Measurements from ENCODE around the gene TMED7.
A peak's percentile ranks its signal among the peaks of the same experiment; 100 is the strongest.
"Not testable (repeated sequence)": the region's sequence is repeated elsewhere in the genome, so short reads cannot be mapped to it uniquely, and the experiment has no call there.

TMED7 gene

GRCh38 chr5:115657881-115658233, 32.0 kb upstream of the TMED7 start:
- DNase-seq (ENCODE audit: low read depth) = peak; percentile 83
- TF ChIP-seq CTCF (conservative IDR thresholded peaks at IDR 0.05; ENCODE audit: low read length) = no peak
- H3K4me3 ChIP-seq (ENCODE audit: low read length) = no peak overlapping the region

- no peak for DNase-seq (ENCODE audit: low read depth)
- H3K4me3 ChIP-seq (ENCODE audit: low read length) = no peak overlapping the region
- no peak for TF ChIP-seq CTCF (conservative IDR thresholded peaks at IDR 0.05; ENCODE audit: low read length)
Measured at GRCh38 chr5:115657125-115657880, 31.5 kb upstream of the TMED7 start.

- no peak for TF ChIP-seq CTCF (conservative IDR thresholded peaks at IDR 0.05; ENCODE audit: low read length)
- no peak overlapping the region for H3K4me3 ChIP-seq (ENCODE audit: low read length)
- DNase-seq (ENCODE audit: low read depth) = no peak
Measured at GRCh38 chr5:115656404-115656803, 30.6 kb upstream of the TMED7 start.

- TF ChIP-seq CTCF (conservative IDR thresholded peaks at IDR 0.05; ENCODE audit: low read length) = no peak
- no peak for DNase-seq (ENCODE audit: low read depth)
- H3K4me3 ChIP-seq (ENCODE audit: low read length) = no peak overlapping the region
Measured at GRCh38 chr5:115655994-115656393, 30.2 kb upstream of the TMED7 start.

- TF ChIP-seq CTCF (conservative IDR thresholded peaks at IDR 0.05; ENCODE audit: low read length) = no peak
- no peak for DNase-seq (ENCODE audit: low read depth)
- no peak overlapping the region for H3K4me3 ChIP-seq (ENCODE audit: low read length)
Measured at GRCh38 chr5:115649541-115649940, 23.7 kb upstream of the TMED7 start.

GRCh38 chr5:115648056-115648455, 22.2 kb upstream of the TMED7 start:
- TF ChIP-seq CTCF (conservative IDR thresholded peaks at IDR 0.05; ENCODE audit: low read length) = no peak
- no peak for DNase-seq (ENCODE audit: low read depth)
- no peak overlapping the region for H3K4me3 ChIP-seq (ENCODE audit: low read length)

DNA sequence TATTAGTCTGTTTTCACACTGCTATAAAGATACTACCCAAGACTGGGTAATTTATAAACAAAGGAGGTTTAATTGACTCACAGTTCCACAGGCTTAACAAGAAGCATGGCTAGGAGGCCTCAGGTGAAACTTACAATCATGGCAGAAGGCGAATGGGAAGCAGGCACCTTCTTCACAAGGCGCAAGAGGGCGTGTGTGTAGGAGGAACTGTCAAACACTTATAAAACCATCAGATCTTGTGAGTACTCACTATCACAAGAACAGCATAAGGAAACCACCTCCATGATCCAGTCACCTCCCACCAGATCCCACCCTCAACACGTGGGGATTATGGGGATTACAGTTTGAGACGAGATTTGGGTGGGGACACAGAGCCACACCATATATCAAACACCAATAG, 19.6 kb upstream of the TMED7 start:
- H3K4me3 ChIP-seq (ENCODE audit: low read length); DNase-seq (ENCODE audit: low read depth): not testable (repeated sequence)

All from AG10803 (cell line).